CD14-positive monocyte (primary cell): ENCODE results near the gene PHF5A. TPM values are rescaled to one million over a fixed set of nuclear protein-coding genes. Genes with fewer than 3 reads are reported as not detected.

Experiments
- DNase-seq, 3 donors: peaks; one replicate each; pipeline ENCODE4 v3.0.0-alpha.2; 2011 to 2022
- H2AFZ ChIP-seq: 2 replicates; pipeline ENCODE4 v1.6.0; 2012; ENCODE audit warnings: mild to moderate bottlenecking, low read depth, low read length, inconsistent platforms; ENCODE audit not compliant: insufficient read depth, poor library complexity, severe bottlenecking
- H3K27ac ChIP-seq, 2 donors: 1 replicate in 1 of 2; 2 replicates in 1 of 2; pipeline ENCODE4 v1.5.1; 2012 to 2013; ENCODE audit warnings: low read length in 2 of 2, control low read depth in 1 of 2, inconsistent platforms in 1 of 2, low read depth in 1 of 2, mild to moderate bottlenecking in 1 of 2
- H3K27me3 ChIP-seq, 2 donors: one replicate each; pipeline versions ENCODE4 v1.6.0 to v1.6.1; 2011 to 2013; ENCODE audit warnings: low read length in 2 of 2; ENCODE audit not compliant: control insufficient read depth in 2 of 2, insufficient read depth in 2 of 2
- H3K36me3 ChIP-seq, 2 donors: replicated peaks in 1 of 2; 1 replicate in 1 of 2; 2 replicates in 1 of 2; pipeline versions ENCODE4 v1.5.1 to v1.6.1; 2012 to 2013; ENCODE audit warnings: low read length in 2 of 2, control low read depth in 1 of 2, inconsistent platforms in 1 of 2, mild to moderate bottlenecking in 1 of 2; ENCODE audit not compliant: insufficient read depth in 2 of 2, control insufficient read depth in 1 of 2
- H3K4me1 ChIP-seq, 2 donors: 1 replicate in 1 of 2; 2 replicates in 1 of 2; pipeline versions ENCODE4 v1.5.1 to v1.6.1; 2012 to 2013; ENCODE audit warnings: low read length in 2 of 2, control low read depth in 1 of 2, inconsistent platforms in 1 of 2, mild to moderate bottlenecking in 1 of 2, moderate library complexity in 1 of 2; ENCODE audit not compliant: insufficient read depth in 2 of 2, control insufficient read depth in 1 of 2
- H3K4me2 ChIP-seq: replicated peaks from 2 replicates; pipeline ENCODE3; 2012; ENCODE audit warnings: low read length, moderate library complexity, mild to moderate bottlenecking; ENCODE audit not compliant: poor library complexity, severe bottlenecking; ENCODE audit errors: extremely low read depth
- H3K4me3 ChIP-seq, 3 experiments: fragments of 200-600 bp in 1 of 3; sonication (generic) in 1 of 3; replicated peaks in 1 of 3; 1 replicate in 2 of 3; 2 replicates in 1 of 3; pipeline ENCODE4 v1.5.1; 2011 to 2013; ENCODE audit warnings: low read length in 3 of 3, mild to moderate bottlenecking in 3 of 3, control low read depth in 2 of 3, low read depth in 2 of 3, inconsistent platforms in 1 of 3, moderate library complexity in 1 of 3
- H3K79me2 ChIP-seq: 2 replicates; pipeline ENCODE4 v1.6.0; 2012; ENCODE audit warnings: mild to moderate bottlenecking, control low read depth, inconsistent platforms, low read length, moderate library complexity; ENCODE audit not compliant: insufficient read depth
- H3K9ac ChIP-seq: 2 replicates; pipeline ENCODE4 v1.6.0; 2017; ENCODE audit warnings: low read length, mild to moderate bottlenecking; ENCODE audit not compliant: insufficient read depth, poor library complexity, severe bottlenecking
- H3K9me3 ChIP-seq, 2 donors: replicated peaks in 1 of 2; 1 replicate in 1 of 2; 2 replicates in 1 of 2; pipeline versions ENCODE4 v1.5.1 to v1.6.1; 2012 to 2013; ENCODE audit warnings: low read length in 2 of 2, control low read depth in 1 of 2; ENCODE audit not compliant: control insufficient read depth in 1 of 2, insufficient read depth in 1 of 2
- H4K20me1 ChIP-seq: 2 replicates; pipeline ENCODE4 v1.6.0; 2012; ENCODE audit warnings: mild to moderate bottlenecking, low read length, control low read depth, moderate library complexity; ENCODE audit not compliant: insufficient read depth
- H3K27ac Mint-ChIP-seq, 7 donors: one replicate each; pipeline ENCODE4 v1.8.0; 2020; ENCODE audit warnings: mild to moderate bottlenecking in 7 of 7, mixed read lengths in 7 of 7, moderate library complexity in 6 of 7, inconsistent platforms in 2 of 7
- H3K27me3 Mint-ChIP-seq, 3 donors: one replicate each; pipeline ENCODE4 v1.8.0; 2021 to 2022; ENCODE audit warnings: low read depth in 3 of 3, mild to moderate bottlenecking in 3 of 3, mixed read lengths in 3 of 3, moderate library complexity in 3 of 3, inconsistent platforms in 1 of 3
- H3K36me3 Mint-ChIP-seq, 2 donors: one replicate each; pipeline ENCODE4 v1.8.0; 2020; ENCODE audit warnings: mixed read lengths in 2 of 2, inconsistent platforms in 1 of 2, mild to moderate bottlenecking in 1 of 2
- H3K4me1 Mint-ChIP-seq: one replicate; pipeline ENCODE4 v1.8.0; 2020; ENCODE audit warnings: mild to moderate bottlenecking, mixed read lengths
- H3K4me3 Mint-ChIP-seq, 2 donors: one replicate each; pipeline ENCODE4 v1.8.0; 2020; ENCODE audit warnings: mild to moderate bottlenecking in 2 of 2, mixed read lengths in 2 of 2, moderate library complexity in 1 of 2
- H3K9me3 Mint-ChIP-seq, 7 donors: one replicate each; pipeline ENCODE4 v1.8.0; 2020 to 2022; ENCODE audit warnings: mixed read lengths in 7 of 7, mild to moderate bottlenecking in 6 of 7, moderate library complexity in 6 of 7, inconsistent platforms in 2 of 7
- CTCF ChIP-seq: fragments of 200-600 bp; IDR thresholded peaks from one replicate; pipeline ENCODE4 v1.8.0; 2022; ENCODE audit warnings: antibody characterized with exemption, mild to moderate bottlenecking
- WGBS: methylation state at CpG from one replicate; pipeline ENCODE4 v1.1.5; 2013; ENCODE audit warnings: missing lambda C conversion rate; ENCODE audit not compliant: insufficient coverage; 5-methylcytosine and 5-hydroxymethylcytosine counted together
- intact Hi-C, 2 donors: fragments of 100-400 bp; cut with micrococcal nuclease; formaldehyde crosslinking; loops; one replicate each; pipeline versions ENCODE4 v1.15.0 to v1.15.1; 2023
- polyA plus RNA-seq, 3 donors: library from polyadenylated mRNA; depleted of rRNA in 1 of 3; unstranded in 2 of 3; stranded (reverse) in 1 of 3; fragments of 300-500 nt in 2 of 3; fragments of >200 nt in 1 of 3; fragmentation: Illumina TruSeq in 2 of 3; gene quantifications; 1 replicate in 2 of 3; 2 replicates in 1 of 3; pipeline ENCODE4 v1.2.3, GENCODE V29; 2012 to 2021

PHF5A gene
- polyA plus RNA-seq, 3 donors: 22.0 to 31.3 (median 26.3) TPM

DNA sequence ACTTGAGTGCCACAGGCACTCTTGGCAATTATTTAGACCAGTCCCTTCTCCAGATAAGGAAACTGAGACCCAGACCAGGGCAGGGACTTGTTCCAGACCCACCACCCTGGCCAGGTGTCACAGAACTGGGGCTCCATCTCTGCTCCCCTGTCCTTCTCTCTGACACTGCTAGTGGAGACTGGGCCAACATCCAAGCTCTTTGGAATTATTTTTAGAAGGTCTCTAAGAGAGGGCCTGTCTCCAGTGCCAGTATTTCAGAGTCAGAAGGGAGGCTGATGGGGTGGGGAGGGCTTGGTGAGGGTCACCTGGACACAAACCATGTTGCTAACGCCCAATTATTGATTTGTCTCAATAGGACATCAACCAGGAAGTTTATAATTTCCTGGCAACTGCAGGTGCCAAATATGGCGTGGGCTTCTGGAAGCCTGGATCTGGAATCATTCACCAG lies 43.1 kb upstream of the PHF5A start:
- H4K20me1 ChIP-seq: peaks cover 17% of the 10 kb centered on the region
- no peak overlapping the region for H3K27ac ChIP-seq
- no peaks in the 10 kb centered on the region for H3K9me3 Mint-ChIP-seq
- H3K27me3 ChIP-seq: no peaks in the 10 kb centered on the region
- H3K36me3 ChIP-seq: peaks cover 89 to 99% of the 10 kb centered on the region in 2 donors
- intact Hi-C loops: no loop called here
- no peak overlapping the region for H3K27ac Mint-ChIP-seq
- no peak overlapping the region for H3K9ac ChIP-seq
- no peak for DNase-seq
- no peaks in the 10 kb centered on the region for H3K27me3 Mint-ChIP-seq
- no peaks in the 10 kb centered on the region for H3K9me3 ChIP-seq
- no peak for TF ChIP-seq CTCF
- no peaks in the 10 kb centered on the region for H3K4me1 ChIP-seq
- no peak overlapping the region for H3K4me3 ChIP-seq
- no peak overlapping the region for H2AFZ ChIP-seq
- H3K4me2 ChIP-seq: no peak overlapping the region
- no peak overlapping the region for H3K4me3 Mint-ChIP-seq
- H3K36me3 Mint-ChIP-seq: peaks cover 83 to 99% of the 10 kb centered on the region in 2 donors
- 91% methylated on average over 2 of the region's 2 CpGs for WGBS
- H3K4me1 Mint-ChIP-seq: no peaks in the 10 kb centered on the region
- H3K79me2 ChIP-seq: peaks cover 4% of the 10 kb centered on the region

DNA sequence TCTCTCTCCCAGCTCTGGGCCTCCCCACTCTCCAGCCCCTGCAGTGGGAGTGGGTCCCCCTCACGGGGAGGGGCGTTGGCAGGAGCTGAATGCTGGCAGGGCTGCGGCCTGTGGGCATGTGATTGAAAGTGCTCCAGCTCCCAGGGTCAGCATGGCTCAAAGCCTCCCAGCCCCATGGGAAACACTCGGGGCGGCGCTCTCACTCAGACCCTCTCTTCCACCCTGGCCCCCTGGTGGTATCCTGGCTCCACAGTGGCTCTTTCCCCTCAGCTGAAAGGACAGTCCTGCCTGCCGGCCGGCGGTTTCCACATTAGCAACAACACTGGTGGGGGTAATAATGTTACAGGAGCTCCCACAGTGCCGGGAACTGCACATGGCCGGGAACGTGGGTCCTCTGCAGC lies 40.3 kb upstream of the PHF5A start:
- Histone ChIP-seq H2AFZ (no peak overlapping the region), H3K79me2 (peaks cover 4% of the 10 kb centered on the region), H3K4me1 (no peaks in the 10 kb centered on the region), H3K36me3 (peaks cover 70 to 95% of the 10 kb centered on the region in 2 donors), H3K4me3 (no peak overlapping the region), H3K4me2 (no peak overlapping the region), H3K9ac (no peak overlapping the region), H3K27ac (no peak overlapping the region), H4K20me1 (peaks cover 36% of the 10 kb centered on the region), H3K9me3 (no peaks in the 10 kb centered on the region), H3K27me3 (no peaks in the 10 kb centered on the region)
- intact Hi-C loops: no loop called here
- Mint-ChIP-seq H3K9me3 (no peaks in the 10 kb centered on the region), H3K27me3 (no peaks in the 10 kb centered on the region), H3K4me1 (no peaks in the 10 kb centered on the region), H3K4me3 (no peak overlapping the region), H3K36me3 (peaks cover 66 to 97% of the 10 kb centered on the region in 2 donors), H3K27ac (no peak overlapping the region)
- no peak for TF ChIP-seq CTCF
- DNase-seq: no peak
- 100% methylated on average over 3 of the region's 12 CpGs for WGBS
